ENCODE data around the gene PLPP3.

DNA sequence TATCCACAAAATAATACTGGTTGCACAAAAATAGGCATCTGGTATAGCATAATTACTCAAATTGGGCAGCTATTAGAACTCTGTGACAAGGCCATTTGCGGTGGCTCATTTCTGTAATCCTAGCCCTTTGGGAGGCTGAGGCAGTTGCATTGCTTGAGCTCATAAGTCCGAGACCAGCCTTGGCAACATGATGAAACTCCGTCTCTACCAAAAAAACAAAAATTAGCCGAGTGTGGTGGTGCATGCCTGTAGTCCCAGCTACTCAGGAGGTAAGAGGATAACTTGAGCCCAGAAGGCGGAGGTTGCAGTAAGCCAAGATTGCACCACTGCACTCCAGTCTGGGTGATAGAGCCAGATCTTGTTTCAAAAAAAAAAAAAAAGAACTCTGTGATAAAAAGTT is 36.7 kb downstream of the PLPP3 start:
- TF ChIP-seq, protein P1, sequence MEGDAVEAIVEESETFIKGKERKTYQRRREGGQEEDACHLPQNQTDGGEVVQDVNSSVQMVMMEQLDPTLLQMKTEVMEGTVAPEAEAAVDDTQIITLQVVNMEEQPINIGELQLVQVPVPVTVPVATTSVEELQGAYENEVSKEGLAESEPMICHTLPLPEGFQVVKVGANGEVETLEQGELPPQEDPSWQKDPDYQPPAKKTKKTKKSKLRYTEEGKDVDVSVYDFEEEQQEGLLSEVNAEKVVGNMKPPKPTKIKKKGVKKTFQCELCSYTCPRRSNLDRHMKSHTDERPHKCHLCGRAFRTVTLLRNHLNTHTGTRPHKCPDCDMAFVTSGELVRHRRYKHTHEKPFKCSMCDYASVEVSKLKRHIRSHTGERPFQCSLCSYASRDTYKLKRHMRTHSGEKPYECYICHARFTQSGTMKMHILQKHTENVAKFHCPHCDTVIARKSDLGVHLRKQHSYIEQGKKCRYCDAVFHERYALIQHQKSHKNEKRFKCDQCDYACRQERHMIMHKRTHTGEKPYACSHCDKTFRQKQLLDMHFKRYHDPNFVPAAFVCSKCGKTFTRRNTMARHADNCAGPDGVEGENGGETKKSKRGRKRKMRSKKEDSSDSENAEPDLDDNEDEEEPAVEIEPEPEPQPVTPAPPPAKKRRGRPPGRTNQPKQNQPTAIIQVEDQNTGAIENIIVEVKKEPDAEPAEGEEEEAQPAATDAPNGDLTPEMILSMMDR (IDR thresholded peaks at IDR 0.05): no peak
- no peak for TF ChIP-seq ZFX (IDR thresholded peaks at IDR 0.05; ENCODE audit: borderline replicate concordance)

Measured in 22Rv1 (cell line).